ENCODE data around the gene PTPN4.

DNA sequence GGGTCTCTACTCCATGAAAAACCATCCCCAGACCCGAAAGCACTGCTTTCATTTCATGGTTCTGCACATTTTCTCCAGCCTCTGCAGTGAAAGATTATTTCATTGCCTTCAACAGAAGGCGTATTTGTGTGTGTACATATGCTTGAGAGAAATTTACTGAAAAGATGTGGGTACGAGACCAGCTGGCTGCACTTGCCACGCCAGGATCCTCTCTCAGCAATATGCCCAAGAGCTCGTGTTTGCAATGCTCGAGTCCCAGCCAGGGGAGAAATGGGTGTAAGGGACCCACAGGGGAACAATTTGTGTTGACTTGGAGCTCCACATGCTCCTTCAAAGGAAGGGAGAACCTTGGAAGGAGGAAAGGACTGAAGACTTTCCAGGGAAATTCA is 43.4 kb upstream of the PTPN4 start:
- TF ChIP-seq, protein P1, sequence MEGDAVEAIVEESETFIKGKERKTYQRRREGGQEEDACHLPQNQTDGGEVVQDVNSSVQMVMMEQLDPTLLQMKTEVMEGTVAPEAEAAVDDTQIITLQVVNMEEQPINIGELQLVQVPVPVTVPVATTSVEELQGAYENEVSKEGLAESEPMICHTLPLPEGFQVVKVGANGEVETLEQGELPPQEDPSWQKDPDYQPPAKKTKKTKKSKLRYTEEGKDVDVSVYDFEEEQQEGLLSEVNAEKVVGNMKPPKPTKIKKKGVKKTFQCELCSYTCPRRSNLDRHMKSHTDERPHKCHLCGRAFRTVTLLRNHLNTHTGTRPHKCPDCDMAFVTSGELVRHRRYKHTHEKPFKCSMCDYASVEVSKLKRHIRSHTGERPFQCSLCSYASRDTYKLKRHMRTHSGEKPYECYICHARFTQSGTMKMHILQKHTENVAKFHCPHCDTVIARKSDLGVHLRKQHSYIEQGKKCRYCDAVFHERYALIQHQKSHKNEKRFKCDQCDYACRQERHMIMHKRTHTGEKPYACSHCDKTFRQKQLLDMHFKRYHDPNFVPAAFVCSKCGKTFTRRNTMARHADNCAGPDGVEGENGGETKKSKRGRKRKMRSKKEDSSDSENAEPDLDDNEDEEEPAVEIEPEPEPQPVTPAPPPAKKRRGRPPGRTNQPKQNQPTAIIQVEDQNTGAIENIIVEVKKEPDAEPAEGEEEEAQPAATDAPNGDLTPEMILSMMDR (conservative IDR thresholded peaks at IDR 0.05; ENCODE audit: low read depth, low read length) = no peak
- TF ChIP-seq EZH2phosphoT487 (IDR thresholded peaks at IDR 0.05; ENCODE audit: borderline replicate concordance, low read length) = no peak
